ENCODE measurements around the gene CXCL16. TPM values are rescaled to one million over a fixed set of nuclear protein-coding genes. Genes with fewer than 3 reads are reported as not detected.

Gene CXCL16
- total and polyA plus RNA-seq, 2 of the 13 experiments (the other 11 are each of a cell fraction or from before 2014, with no cell fraction given), result 9.4 to 101 TPM

- TF ChIP-seq, protein P1, sequence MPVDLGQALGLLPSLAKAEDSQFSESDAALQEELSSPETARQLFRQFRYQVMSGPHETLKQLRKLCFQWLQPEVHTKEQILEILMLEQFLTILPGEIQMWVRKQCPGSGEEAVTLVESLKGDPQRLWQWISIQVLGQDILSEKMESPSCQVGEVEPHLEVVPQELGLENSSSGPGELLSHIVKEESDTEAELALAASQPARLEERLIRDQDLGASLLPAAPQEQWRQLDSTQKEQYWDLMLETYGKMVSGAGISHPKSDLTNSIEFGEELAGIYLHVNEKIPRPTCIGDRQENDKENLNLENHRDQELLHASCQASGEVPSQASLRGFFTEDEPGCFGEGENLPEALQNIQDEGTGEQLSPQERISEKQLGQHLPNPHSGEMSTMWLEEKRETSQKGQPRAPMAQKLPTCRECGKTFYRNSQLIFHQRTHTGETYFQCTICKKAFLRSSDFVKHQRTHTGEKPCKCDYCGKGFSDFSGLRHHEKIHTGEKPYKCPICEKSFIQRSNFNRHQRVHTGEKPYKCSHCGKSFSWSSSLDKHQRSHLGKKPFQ (CRISPR knock-in tag; IDR thresholded peaks at IDR 0.05; ENCODE audit: insufficient replicate concordance), result no peak
- TF ChIP-seq KAT8 (CRISPR knock-in tag; IDR thresholded peaks at IDR 0.05) (peak; percentile 51; the same call in 1 of the 2 replicates), ZNF777 (CRISPR knock-in tag; IDR thresholded peaks at IDR 0.05) (peak; percentile 68), CREB1 (IDR thresholded peaks at IDR 0.05) (no peak), CREB1 (CRISPR knock-in tag; IDR thresholded peaks at IDR 0.05) (peak; percentile 37; the same call in 1 of the 2 replicates), RAD21 (CRISPR knock-in tag; IDR thresholded peaks at IDR 0.05) (peak; percentile 92), CHD4 (IDR thresholded peaks at IDR 0.05; ENCODE audit: borderline replicate concordance, low read length) (no peak), NFATC3 (CRISPR knock-in tag; IDR thresholded peaks at IDR 0.05) (0 out of 2 replicates have a peak, but pooled peaks have one; percentile 64), ADNP (CRISPR knock-in tag; IDR thresholded peaks at IDR 0.05) (no peak), ZNF879 (CRISPR knock-in tag; IDR thresholded peaks at IDR 0.05) (peak; percentile 68; the same call in 1 of the 2 replicates), MXD3 (CRISPR knock-in tag; IDR thresholded peaks at IDR 0.05) (peak; percentile 62; the same call in 1 of the 2 replicates), FOXA3 (CRISPR knock-in tag; IDR thresholded peaks at IDR 0.05) (peak; percentile 43; the same call in 1 of the 2 replicates), FOXO1 (CRISPR knock-in tag; IDR thresholded peaks at IDR 0.05) (peak; percentile 49; the same call in 1 of the 2 replicates), ZNF512B (CRISPR knock-in tag; IDR thresholded peaks at IDR 0.05; ENCODE audit: borderline replicate concordance) (0 out of 2 replicates have a peak, but pooled peaks have one; percentile 31)
- TF ChIP-seq, protein P2, sequence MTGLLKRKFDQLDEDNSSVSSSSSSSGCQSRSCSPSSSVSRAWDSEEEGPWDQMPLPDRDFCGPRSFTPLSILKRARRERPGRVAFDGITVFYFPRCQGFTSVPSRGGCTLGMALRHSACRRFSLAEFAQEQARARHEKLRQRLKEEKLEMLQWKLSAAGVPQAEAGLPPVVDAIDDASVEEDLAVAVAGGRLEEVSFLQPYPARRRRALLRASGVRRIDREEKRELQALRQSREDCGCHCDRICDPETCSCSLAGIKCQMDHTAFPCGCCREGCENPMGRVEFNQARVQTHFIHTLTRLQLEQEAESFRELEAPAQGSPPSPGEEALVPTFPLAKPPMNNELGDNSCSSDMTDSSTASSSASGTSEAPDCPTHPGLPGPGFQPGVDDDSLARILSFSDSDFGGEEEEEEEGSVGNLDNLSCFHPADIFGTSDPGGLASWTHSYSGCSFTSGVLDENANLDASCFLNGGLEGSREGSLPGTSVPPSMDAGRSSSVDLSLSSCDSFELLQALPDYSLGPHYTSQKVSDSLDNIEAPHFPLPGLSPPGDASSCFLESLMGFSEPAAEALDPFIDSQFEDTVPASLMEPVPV (CRISPR knock-in tag; IDR thresholded peaks at IDR 0.05), result no peak
- TF ChIP-seq, protein P3, sequence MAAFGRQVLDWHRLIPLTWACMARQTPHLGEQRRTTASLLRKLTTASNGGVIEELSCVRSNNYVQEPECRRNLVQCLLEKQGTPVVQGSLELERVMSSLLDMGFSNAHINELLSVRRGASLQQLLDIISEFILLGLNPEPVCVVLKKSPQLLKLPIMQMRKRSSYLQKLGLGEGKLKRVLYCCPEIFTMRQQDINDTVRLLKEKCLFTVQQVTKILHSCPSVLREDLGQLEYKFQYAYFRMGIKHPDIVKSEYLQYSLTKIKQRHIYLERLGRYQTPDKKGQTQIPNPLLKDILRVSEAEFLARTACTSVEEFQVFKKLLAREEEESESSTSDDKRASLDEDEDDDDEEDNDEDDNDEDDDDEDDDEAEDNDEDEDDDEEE (CRISPR knock-in tag; IDR thresholded peaks at IDR 0.05), result no peak
- TF ChIP-seq, protein P4, sequence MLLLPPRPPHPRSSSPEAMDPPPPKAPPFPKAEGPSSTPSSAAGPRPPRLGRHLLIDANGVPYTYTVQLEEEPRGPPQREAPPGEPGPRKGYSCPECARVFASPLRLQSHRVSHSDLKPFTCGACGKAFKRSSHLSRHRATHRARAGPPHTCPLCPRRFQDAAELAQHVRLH (CRISPR knock-in tag; IDR thresholded peaks at IDR 0.05; ENCODE audit: borderline replicate concordance, low read depth), result peak; percentile 72; the same call in 1 of the 2 replicates
- TF ChIP-seq, protein P5, sequence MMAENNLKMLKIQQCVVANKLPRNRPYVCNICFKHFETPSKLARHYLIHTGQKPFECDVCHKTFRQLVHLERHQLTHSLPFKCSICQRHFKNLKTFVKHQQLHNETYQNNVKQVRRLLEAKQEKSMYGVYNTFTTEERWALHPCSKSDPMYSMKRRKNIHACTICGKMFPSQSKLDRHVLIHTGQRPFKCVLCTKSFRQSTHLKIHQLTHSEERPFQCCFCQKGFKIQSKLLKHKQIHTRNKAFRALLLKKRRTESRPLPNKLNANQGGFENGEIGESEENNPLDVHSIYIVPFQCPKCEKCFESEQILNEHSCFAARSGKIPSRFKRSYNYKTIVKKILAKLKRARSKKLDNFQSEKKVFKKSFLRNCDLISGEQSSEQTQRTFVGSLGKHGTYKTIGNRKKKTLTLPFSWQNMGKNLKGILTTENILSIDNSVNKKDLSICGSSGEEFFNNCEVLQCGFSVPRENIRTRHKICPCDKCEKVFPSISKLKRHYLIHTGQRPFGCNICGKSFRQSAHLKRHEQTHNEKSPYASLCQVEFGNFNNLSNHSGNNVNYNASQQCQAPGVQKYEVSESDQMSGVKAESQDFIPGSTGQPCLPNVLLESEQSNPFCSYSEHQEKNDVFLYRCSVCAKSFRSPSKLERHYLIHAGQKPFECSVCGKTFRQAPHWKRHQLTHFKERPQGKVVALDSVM (CRISPR knock-in tag; IDR thresholded peaks at IDR 0.05), result no peak
Observed at GRCh38 chr17:4709794-4710692, 29.7 kb downstream of the CXCL16 start, which contains the start of gene ARRB2 (continued).

Measured in HepG2 (cell line).